Activated gamma-delta T cell (primary cell): ENCODE measurements around the gene MYBPHL.
"Not testable (repeated sequence)": the region's sequence is repeated elsewhere in the genome, so short reads cannot be mapped to it uniquely, and the experiment has no call there.

Source experiments
- DNase-seq: peaks from one replicate; lab custom pipeline; 2025; lab: John Stamatoyannopoulos, UW

Gene MYBPHL

GRCh38 chr1:109305991-109306390 is 820 bp downstream of the MYBPHL start:
- DNase-seq: not testable (repeated sequence)

GRCh38 chr1:109304226-109304920 is 2.4 kb downstream of the MYBPHL start:
- DNase-seq: no peak

GRCh38 chr1:109301874-109302273 is 4.9 kb downstream of the MYBPHL start:
- no peak for DNase-seq

- DNase-seq: no peak
Measured at GRCh38 chr1:109300650-109301151, 6.1 kb downstream of the MYBPHL start.

DNA sequence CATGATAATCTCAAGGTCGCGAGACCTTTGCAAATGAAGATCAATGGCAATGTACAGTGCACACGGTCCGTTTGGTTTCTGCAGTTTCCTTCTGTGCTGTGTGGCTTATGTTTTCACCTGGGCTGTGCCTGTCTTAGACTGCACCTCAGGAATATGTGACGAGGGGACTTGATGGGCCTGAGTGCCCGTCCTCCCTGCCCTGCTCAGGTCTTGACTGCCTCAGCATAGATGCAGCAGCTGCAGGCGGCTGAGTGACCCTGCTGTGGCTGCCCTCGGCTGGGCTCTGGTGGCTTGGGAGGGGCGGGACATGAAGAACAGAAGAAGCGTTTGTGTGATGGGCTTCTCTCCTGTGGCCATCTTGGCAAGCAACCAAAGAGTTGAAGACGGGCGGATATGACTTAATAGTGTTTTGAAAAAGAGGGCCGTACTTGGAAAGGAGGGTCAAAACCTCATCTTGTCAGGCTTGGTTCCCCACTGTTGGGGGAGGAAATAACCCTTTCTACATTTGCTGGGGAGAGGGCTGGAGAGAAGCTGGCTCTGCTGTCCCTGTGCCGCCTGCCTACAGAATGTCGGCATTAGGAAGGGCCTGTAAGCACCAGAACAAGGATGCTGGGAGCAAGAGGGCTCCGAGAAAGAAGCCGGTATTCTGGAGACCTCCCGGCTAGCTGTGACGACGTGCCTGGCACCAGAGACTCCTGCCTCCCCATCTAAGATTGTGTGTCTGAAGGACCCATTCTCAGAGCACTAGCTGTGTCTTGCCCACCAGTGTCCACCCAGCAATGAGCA is 7.1 kb downstream of the MYBPHL start:
- no peak for DNase-seq

GRCh38 chr1:109298666-109299557 is 7.9 kb downstream of the MYBPHL start:
- DNase-seq: no peak

DNA sequence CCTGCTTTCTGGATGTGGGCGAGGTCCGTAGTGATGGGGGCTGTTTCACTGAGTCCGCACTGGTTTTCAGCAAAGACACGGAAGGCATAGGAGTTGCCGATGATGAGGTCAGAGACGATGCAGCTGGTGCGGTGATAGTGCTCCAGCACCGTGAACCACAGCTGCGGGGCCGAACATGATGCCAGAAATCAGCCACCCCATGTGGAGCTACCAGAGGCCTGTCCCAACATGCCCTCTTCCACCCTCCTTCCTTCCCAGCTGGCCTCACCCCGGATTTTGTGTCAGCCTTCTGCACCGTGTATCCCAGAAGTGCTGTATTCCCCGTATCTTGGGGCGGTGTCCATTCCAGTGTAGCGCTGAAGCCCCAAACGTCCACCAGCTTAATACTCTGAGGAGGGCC is 10.0 kb downstream of the MYBPHL start:
- no peak for DNase-seq

DNA sequence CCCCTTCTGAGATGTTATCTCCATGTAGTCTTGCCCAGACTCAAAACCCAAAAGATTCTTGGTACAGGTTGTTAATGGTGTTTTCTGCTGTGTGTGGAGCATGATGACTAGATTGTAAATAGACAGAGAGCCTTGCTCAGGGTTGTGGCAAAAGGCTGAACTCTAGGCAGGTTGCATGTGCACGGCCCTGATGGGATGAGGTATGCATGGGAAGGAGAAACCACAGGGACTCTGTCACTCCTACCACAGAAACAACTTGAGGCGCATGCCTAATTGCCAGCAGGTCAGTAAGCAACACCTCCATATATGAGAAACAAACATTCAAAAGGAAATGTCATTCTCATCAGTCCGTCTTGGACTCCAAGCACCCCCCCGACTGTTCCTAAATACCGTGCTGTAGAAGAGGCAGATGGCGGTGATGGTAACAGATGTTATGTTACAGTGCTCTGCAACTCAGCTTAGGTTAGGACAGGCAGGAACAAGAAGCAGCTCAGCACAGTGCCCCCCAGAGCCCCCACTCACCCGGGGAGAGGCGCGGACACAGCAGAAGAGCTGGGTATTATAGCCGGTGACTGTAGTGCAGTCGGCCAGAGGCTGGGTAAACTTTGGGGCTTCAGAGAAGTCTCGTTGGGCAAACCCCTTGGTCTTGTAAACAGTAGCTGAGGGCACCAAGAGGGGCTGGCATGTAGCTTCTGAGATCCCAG is 10.9 kb downstream of the MYBPHL start:
- no peak for DNase-seq

DNA sequence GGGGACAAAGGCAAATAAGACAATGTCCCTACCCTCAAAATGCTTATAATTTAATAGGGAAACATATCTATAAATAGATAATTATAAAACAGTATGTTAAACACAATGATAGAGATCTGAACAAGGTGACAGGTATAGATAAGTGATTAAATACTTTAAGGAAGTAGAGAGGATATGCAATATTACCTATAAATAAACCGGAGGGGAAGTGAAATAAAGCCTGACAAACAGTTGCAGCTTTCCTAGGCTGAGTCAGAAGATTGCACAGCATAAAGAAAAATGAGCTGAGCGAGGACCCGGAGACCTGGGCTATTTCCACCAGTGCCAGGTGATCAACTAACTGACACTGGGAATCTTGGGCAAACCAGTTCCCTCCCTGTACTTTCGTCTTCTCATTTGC is 12.3 kb downstream of the MYBPHL start:
- no peak for DNase-seq

DNA sequence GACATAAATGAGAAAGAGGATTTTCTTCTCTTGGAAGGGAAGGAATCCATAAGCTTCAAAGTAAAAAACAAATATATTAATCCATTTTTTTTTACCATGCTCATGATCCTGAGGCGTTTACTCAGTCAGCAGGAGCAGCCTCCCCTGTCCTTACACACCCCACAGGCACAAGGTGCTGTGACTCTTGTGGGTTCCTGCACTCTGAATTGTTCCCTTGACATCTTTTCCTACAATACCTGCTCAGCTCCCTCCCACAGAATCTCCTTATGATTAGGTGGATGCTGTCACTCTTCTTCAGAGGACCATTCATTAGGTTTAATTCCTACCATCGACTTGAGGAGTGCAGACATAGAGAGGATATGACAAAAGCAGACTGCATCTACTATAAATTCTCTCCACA is 13.8 kb downstream of the MYBPHL start:
- DNase-seq: no peak

DNA sequence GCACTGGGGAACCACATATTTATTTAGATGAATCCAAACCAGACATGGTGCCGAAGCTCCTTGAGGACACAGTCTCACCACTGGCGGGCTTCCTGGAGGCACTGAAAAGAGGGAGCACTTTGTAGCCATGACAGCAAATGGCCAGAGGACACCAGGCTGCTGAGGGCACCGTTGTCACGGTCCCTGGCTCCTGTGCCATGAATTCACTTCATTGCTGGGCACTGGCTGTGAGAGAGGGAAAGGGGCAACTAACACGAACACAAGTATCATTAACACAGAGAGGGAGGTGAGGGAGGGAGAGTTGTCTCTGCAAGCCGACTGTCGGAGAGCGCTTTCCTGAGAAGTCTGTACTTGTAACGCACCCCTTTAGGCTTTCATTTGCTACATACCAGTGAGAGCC is 14.4 kb downstream of the MYBPHL start:
- no peak for DNase-seq

GRCh38 chr1:109290998-109291397 is 15.8 kb downstream of the MYBPHL start:
- DNase-seq: no peak

- no peak for DNase-seq
Measured at GRCh38 chr1:109290137-109290536, 16.7 kb downstream of the MYBPHL start.

DNA sequence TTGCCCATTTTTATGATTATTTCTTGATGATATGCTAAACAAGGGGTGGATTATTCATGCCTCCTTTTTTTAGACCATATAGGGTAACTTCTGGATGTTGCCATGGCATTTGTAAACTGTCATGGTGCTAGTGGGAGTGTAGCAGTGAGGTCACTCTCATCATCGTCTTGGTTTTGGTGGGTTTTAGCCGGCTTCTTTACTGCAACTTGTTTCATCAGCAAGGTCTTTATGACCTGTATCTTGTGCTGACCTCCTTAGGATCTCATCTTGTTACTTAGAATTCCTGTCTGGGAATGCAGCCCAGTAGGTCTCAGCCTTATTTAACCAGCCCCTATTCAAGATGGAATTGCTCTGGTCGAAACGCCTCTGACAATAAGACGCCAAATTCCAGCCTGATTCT is 20.0 kb downstream of the MYBPHL start:
- DNase-seq: not testable (repeated sequence)

DNA sequence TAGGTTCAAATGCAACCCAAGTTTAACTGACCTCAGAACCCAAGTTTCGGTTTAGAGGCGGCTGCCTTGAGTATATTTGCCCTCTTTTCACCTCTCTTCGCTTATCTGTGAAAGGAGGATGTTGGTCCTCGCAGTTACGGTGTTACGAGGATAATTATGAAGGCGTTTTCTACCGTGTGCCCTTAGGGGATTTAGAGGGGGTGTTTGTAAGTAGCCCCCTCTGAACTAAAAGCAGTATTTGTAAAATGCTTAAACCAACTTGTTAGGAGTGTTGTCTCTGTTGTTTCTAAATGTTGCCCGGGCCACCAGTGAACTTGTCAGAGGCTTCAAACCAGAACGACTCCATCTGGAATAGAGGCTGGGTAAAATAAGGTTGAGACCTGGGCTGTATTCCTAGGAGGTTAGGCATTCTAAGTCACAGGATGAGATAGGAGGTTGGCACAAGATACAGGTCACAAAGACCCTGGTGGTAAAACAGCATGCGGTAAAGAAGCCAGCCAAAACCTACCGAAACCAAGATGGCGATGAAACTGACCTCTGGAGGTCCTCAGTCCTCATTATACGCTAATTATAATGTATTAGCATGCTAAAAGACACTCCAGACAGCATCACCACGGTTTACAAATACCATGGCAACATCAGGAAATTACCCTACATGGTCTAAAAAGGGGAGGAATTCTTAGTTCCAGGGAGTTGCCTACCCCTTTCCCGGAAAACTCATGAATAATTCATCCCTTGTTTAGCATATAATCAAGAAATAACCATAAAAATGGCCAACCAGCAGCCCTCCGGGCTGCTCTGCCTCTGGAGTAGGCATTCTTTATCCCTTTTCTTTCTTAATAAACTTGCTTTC is 22.8 kb downstream of the MYBPHL start:
- DNase-seq: no peak

DNA sequence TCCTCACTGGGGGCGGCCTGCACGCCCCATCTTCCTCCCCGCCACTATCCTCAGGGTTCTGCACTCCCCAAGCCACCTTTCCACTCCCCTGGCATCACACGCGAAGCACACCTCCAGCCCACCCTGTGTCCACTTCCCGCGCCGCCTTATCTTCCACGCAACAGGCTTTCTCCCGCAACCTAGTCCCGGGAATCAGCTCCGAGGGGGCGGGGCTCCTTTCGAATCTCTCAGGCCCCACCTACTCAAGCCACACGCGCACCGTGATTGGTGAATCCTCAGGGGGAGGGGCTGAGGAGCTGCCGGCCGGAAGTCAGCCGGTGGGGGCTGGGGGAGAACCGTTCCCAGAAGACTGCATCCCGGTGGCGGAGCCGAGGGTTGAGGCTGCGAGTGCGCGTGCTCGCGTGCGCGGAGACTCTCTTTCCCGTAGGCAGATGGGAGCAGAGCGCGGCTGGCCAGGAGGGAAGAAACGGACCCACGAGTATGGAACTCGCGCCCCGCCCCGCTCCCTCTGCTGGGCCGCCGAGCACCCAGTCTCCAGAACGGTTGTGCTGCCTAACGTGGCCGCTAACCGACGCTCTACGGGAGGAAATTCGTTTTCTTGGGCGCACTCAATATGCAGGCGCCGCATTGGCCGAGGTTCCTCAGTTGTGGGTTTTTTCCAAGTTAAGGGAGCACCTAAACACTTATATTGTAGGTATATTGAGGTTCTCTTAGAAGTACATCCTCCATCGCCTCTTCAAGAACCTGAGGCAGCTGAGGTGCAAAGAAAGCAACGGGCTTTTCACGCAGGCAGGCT is 23.7 kb downstream of the MYBPHL start, which contains the start of gene PSRC1:
Gene PSRC1, minus strand, starts transcription at position 194 of the 796 bp plus-strand sequence.
- DNase-seq: peak; percentile 63

DNA sequence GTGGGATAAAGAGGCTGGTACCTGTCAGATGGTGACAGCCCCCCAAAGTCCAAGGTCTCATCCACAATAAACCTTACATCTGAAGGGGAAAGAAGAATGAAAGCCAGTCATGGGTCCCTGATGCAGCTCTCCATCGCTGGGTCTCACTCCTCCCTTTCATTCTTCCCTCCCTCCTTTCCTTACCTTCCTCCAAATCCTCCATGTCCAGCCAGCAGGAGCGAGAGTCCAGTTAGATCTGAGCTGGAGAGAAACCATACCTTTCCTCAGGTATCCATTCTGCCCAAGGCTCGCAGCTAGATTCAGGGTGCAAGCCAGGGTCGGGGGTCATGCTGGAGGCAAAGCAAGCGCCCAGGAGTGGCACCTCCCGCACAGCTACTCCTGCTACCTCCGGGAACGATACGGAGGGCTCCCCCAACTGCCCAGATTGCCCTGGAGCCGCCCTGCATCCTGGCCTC is 24.3 kb downstream of the MYBPHL start:
- no peak for DNase-seq

GRCh38 chr1:109281680-109282496 is 24.9 kb downstream of the MYBPHL start:
- DNase-seq: no peak

DNA sequence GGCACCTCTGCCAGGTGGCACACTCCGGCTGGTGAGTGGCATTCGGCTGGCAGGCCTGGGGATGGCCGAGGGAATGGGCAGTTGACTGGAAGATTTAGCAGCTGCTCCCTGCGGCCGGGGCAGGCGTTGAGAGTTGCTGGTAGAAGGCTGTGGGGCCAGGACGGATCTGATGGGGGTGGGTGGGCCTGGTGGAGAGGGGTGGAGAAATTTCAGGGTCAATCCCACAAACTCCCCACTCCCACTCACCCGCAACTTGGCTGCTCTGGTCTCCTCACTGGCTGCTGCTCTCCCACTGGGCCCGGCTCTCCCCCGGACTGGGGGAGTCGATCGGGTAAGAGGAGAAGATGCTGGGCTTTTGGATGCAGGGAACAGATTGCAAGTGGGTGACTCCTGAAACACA is 25.9 kb downstream of the MYBPHL start:
- DNase-seq: no peak
